HG03442 (cell line): ENCODE data around the gene DYSF.

Source experiments
- ATAC-seq: cut with Tn5 transposase; IDR thresholded peaks from one replicate; pipeline ENCODE4 v1.9.1; 2021; ENCODE audit warnings: mild to moderate bottlenecking, moderate library complexity; ENCODE audit not compliant: unreplicated experiment

The DYSF gene

GRCh38 chr2:71526141-71526540 lies 72.8 kb downstream of the DYSF start:
- ATAC-seq = no peak

GRCh38 chr2:71526975-71527374 lies 73.6 kb downstream of the DYSF start:
- ATAC-seq = no peak

GRCh38 chr2:71528131-71528591 lies 74.8 kb downstream of the DYSF start:
- ATAC-seq = no peak

- ATAC-seq = no peak
Measured at GRCh38 chr2:71528749-71529148, 75.4 kb downstream of the DYSF start.

GRCh38 chr2:71530211-71530610 lies 76.8 kb downstream of the DYSF start:
- no peak for ATAC-seq

- no peak for ATAC-seq
Measured at GRCh38 chr2:71530641-71531332, 77.4 kb downstream of the DYSF start.

- no peak for ATAC-seq
Measured at GRCh38 chr2:71531522-71532047, 78.2 kb downstream of the DYSF start.

GRCh38 chr2:71532327-71532726 lies 79.0 kb downstream of the DYSF start:
- ATAC-seq = no peak

- ATAC-seq = no peak
Measured at GRCh38 chr2:71534201-71534600, 80.8 kb downstream of the DYSF start.

GRCh38 chr2:71534826-71535225 lies 81.5 kb downstream of the DYSF start:
- no peak for ATAC-seq

- no peak for ATAC-seq
Measured at GRCh38 chr2:71535526-71535925, 82.2 kb downstream of the DYSF start.

GRCh38 chr2:71536226-71536671 lies 82.9 kb downstream of the DYSF start:
- ATAC-seq = no peak

- ATAC-seq = no peak
Measured at GRCh38 chr2:71538241-71538640, 84.9 kb downstream of the DYSF start.

- no peak for ATAC-seq
Measured at GRCh38 chr2:71538656-71539265, 85.4 kb downstream of the DYSF start.

- ATAC-seq = no peak
Measured at GRCh38 chr2:71540818-71541217, 87.5 kb downstream of the DYSF start.

GRCh38 chr2:71544919-71545571 lies 91.7 kb downstream of the DYSF start:
- no peak for ATAC-seq

GRCh38 chr2:71545572-71546274 lies 92.4 kb downstream of the DYSF start:
- ATAC-seq = peak; percentile 55

- ATAC-seq = no peak
Measured at GRCh38 chr2:71546275-71546638, 92.9 kb downstream of the DYSF start.

- ATAC-seq = no peak
Measured at GRCh38 chr2:71546777-71547281, 93.5 kb downstream of the DYSF start.

GRCh38 chr2:71547616-71548285 lies 94.4 kb downstream of the DYSF start:
- no peak for ATAC-seq
